Neural progenitor cell (in vitro differentiated cells): ENCODE measurements around the gene GSE1.

Experiments used
- CTCF ChIP-seq: fragments of 200-600 bp; sonication (generic); IDR thresholded peaks from 2 replicates; pipeline ENCODE4 v1.5.1; 2017; ENCODE audit warnings: antibody characterized with exemption, mild to moderate bottlenecking
- EZH2 ChIP-seq: fragments of 200-600 bp; sonication (generic); IDR thresholded peaks from 2 replicates; pipeline ENCODE4 v1.6.1; 2017; ENCODE audit warnings: antibody characterized with exemption, mild to moderate bottlenecking, moderate library complexity
- EZH2phosphoT487 ChIP-seq: fragments of 200-600 bp; sonication (generic); IDR thresholded peaks from 2 replicates; pipeline ENCODE4 v1.6.1; 2017; ENCODE audit warnings: antibody characterized with exemption

- peak; percentile 99 for TF ChIP-seq CTCF
- no peak for TF ChIP-seq EZH2
- no peak for TF ChIP-seq EZH2phosphoT487
Measured at GRCh38 chr16:85659805-85660511, 46.8 kb downstream of the GSE1 start.
